Calu3 (cell line): ENCODE measurements around the gene SMG1. TPM values are rescaled to one million over a fixed set of nuclear protein-coding genes. Genes with fewer than 3 reads are reported as not detected.

Experiments
- BruUV-seq: library from RNA; stranded (reverse); fragments of 400-500 nt; replicated peaks from 2 replicates; lab custom pipeline; 2021; lab: Mats Ljungman, UMichigan
- CTCF ChIA-PET: fragments of 300-600 bp; sonication (Branson Sonifier 250); formaldehyde crosslinking; loops from one replicate; lab custom pipeline; 2022; ENCODE audit warnings: antibody characterized with exemption; lab: Charles Lee
- DNase-seq: peaks from one replicate; pipeline ENCODE4 v3.0.0; 2022
- H3K27ac Mint-ChIP-seq: one replicate; pipeline ENCODE4 v1.8.0; 2022; ENCODE audit warnings: mixed read lengths; ENCODE audit not compliant: unreplicated experiment
- H3K27me3 Mint-ChIP-seq: one replicate; pipeline ENCODE4 v1.8.0; 2022; ENCODE audit warnings: mixed read lengths; ENCODE audit not compliant: unreplicated experiment
- H3K36me3 Mint-ChIP-seq: one replicate; pipeline ENCODE4 v1.8.0; 2022; ENCODE audit warnings: mild to moderate bottlenecking, moderate library complexity, mixed read lengths; ENCODE audit not compliant: insufficient read depth, unreplicated experiment
- H3K4me1 Mint-ChIP-seq: one replicate; pipeline ENCODE4 v1.8.0; 2022; ENCODE audit warnings: mild to moderate bottlenecking, low read depth, mixed read lengths; ENCODE audit not compliant: unreplicated experiment
- H3K4me3 Mint-ChIP-seq: one replicate; pipeline ENCODE4 v1.8.0; 2022; ENCODE audit warnings: mild to moderate bottlenecking, low read depth, moderate library complexity, mixed read lengths; ENCODE audit not compliant: unreplicated experiment
- H3K9me3 Mint-ChIP-seq: one replicate; pipeline ENCODE4 v1.8.0; 2022; ENCODE audit warnings: low read depth, mixed read lengths; ENCODE audit not compliant: unreplicated experiment
- intact Hi-C: fragments of 100-400 bp; cut with micrococcal nuclease; formaldehyde crosslinking; loops from one replicate; pipeline ENCODE4 v1.10.0; 2022; ENCODE audit not compliant: unreplicated experiment
- total RNA-seq: library from RNA; stranded (reverse); gene quantifications from 2 replicates; pipeline ENCODE4 v1.2.3, GENCODE V29; 2022
- TF ChIP-seq, protein P1 (sequence below): fragments of 200-600 bp; IDR thresholded peaks from one replicate; pipeline ENCODE4 v1.8.0; 2022; ENCODE audit warnings: antibody characterized with exemption; ENCODE audit not compliant: unreplicated experiment

SMG1 gene
- total RNA-seq, 1 experiment from 2014 or later, result 129 TPM

DNA sequence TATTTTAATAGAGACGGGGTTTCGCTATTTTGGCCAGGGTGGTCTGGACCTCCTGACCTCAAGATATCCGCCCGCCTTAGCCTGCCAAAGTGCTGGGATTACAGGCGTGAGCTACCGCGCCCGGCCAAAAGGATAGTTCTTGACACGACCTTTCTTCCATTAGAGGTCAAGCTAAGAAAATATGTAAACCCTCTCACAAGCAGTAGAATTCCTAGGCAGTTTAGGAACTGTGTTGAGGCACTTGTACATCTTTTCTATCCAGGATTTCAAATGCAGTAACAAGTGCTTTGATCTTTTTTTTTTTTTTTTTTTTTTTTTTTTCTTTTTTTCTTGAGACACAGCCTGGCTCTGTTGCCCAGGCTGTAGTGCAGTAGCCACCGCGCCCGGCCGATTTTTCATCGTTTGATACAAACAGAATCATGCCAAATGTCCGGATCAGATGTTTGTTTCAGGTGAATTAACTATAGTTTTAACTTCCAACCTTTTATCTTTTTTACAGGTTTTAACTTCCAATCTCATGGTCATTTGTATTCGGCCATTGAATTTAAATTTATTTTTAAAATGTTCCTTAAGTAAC is 123.4 kb downstream of the SMG1 start:
- Mint-ChIP-seq H3K9me3 (no peaks in the 10 kb centered on the region), H3K4me1 (peaks cover 28% of the 10 kb centered on the region), H3K36me3 (peaks cover 67% of the 10 kb centered on the region), H3K4me3 (peak overlapping the region; percentile 98), H3K27ac (peak overlapping the region; percentile 72), H3K27me3 (no peaks in the 10 kb centered on the region)
- CTCF ChIA-PET, result interaction anchor here (1.6 to 2.3 kb wide), 2 partner anchors 12 to 31 kb away, joined by 3 to 39 read pairs; partner anchors contain the start of gene RPS15A
- no peak for DNase-seq
- intact Hi-C loops, result loop anchor here (5.0 kb wide), 1 partner anchor 164 kb away; no protein-coding TSS in a partner anchor
- BruUV-seq, result no TSS peak
- TF ChIP-seq, protein P1, sequence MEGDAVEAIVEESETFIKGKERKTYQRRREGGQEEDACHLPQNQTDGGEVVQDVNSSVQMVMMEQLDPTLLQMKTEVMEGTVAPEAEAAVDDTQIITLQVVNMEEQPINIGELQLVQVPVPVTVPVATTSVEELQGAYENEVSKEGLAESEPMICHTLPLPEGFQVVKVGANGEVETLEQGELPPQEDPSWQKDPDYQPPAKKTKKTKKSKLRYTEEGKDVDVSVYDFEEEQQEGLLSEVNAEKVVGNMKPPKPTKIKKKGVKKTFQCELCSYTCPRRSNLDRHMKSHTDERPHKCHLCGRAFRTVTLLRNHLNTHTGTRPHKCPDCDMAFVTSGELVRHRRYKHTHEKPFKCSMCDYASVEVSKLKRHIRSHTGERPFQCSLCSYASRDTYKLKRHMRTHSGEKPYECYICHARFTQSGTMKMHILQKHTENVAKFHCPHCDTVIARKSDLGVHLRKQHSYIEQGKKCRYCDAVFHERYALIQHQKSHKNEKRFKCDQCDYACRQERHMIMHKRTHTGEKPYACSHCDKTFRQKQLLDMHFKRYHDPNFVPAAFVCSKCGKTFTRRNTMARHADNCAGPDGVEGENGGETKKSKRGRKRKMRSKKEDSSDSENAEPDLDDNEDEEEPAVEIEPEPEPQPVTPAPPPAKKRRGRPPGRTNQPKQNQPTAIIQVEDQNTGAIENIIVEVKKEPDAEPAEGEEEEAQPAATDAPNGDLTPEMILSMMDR, result no peak

DNA sequence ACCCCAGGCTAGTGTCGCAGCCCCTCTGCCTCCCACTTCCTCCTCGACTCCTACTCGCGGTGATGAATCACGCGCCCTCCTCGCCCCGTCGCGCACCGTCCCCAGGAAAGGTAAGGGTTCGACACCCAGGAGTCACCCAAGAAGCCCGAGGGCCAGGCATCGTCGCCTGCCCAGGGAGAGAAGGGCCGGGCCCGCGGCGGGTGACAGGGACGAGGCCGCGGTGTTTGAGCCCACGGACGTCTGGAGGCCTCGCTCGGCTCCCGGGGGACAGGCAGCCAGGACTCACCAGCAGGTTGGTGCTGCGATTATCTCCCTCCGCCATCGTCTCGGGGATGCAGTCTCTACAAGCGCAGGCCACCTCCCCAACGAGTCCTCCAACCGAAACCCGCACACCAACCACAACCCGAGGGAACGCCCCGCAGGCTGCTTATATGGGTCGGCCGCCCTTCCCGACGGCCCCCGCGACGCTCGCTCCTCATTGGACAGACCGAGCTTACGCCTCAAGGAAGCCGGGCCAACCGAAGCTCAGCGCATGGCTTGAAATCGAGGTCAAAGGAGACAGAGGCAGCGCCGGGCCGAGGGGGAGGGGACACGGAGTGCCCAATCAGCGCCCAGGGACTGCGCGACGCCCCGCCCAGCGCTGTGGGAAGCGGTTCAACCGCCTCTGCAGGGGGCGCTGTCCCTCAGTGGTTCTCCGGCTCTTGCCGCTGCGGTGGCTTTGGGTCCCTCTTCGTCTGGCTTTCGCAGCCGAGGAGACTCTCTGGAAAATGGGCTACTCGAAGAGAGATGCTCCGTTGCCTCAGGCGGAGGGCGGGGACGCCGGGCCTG is 124.8 kb downstream of the SMG1 start, which contains the start of gene ARL6IP1:
TSS of gene ARL6IP1 (minus strand) at position 405 of the 828 bp plus-strand sequence. CDS start at position 322, 83 bp downstream.
- TF ChIP-seq, protein P1, result peak; percentile 91
- Mint-ChIP-seq H3K9me3 (no peaks in the 10 kb centered on the region), H3K36me3 (peaks cover 70% of the 10 kb centered on the region)

DNA sequence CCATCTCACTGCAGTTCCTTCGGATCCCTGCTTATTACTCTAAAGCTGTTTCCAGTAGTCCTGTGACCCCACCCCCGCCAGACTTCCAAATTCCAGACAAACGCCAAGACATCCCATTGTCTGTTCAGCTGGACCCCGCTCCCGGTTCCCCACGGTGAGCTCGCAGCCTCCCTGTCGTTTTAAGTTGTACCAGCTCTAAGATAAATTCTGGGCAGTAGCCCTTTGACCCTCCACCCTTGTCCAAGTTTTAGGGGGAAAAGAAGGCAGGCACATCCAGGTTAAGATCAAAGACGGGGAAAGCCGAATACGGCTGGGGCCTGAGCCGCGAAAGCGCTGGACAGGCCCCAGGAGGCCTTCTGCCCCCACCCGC is 125.4 kb downstream of the SMG1 start:
- Mint-ChIP-seq H3K36me3 (peaks cover 74% of the 10 kb centered on the region), H3K4me1 (peaks cover 42% of the 10 kb centered on the region), H3K9me3 (no peaks in the 10 kb centered on the region), H3K4me3 (peak overlapping the region; percentile 98), H3K27ac (peak overlapping the region; percentile 99), H3K27me3 (no peaks in the 10 kb centered on the region)
- BruUV-seq, result no TSS peak
- CTCF ChIA-PET, result interaction anchor here (0.6 to 2.3 kb wide), 4 partner anchors 10 to 257 kb away, joined by 3 to 39 read pairs (median 6); partner anchors contain the start of gene RPS15A
- TF ChIP-seq, protein P1, result no peak
- intact Hi-C loops, result loop anchor here (5.0 kb wide), 1 partner anchor 167 kb away; no protein-coding TSS in a partner anchor
- no peak for DNase-seq

More for the DNA sequence above, 124.8 kb downstream of the SMG1 start, which contains the start of gene ARL6IP1:
- CTCF ChIA-PET, result interaction anchor here (0.6 to 2.3 kb wide), 8 partner anchors 11 to 1244 kb away, joined by 3 to 39 read pairs (median 6); partner anchors contain the start of genes COQ7, GDE1, RPS15A and TMC7
- H3K27me3 Mint-ChIP-seq, result no peaks in the 10 kb centered on the region
- H3K4me1 Mint-ChIP-seq, result peaks cover 36% of the 10 kb centered on the region
- peak within 1 kb of the TSS; percentile 98 for H3K4me3 Mint-ChIP-seq
- intact Hi-C loops, result loop anchor here (5.0 kb wide), 1 partner anchor 166 kb away; no protein-coding TSS in a partner anchor
- H3K27ac Mint-ChIP-seq, result peak within 1 kb of the TSS; percentile 99
- BruUV-seq, result no TSS peak
- peak; percentile 99 for DNase-seq

DNA sequence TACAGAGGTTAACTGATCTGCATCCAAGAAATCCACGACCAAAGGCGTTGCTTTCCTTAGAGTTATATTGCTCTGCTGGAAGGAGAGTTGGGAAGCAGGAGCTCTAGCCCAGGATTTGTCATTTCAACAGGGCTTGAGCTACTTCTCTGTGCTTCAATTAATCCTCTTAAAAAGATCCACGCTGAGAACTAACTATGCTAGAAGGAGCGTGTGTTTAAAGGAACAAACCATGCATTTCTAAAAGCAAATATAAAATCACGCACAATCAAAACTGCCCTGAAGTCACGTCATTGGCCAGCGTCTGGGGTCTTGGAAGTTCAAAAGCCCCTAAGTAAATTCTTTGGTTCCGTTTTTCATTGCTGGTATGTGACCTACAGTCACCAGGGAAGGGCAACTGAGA is 125.9 kb downstream of the SMG1 start:
- intact Hi-C loops, result loop anchor here (5.0 kb wide), 1 partner anchor 167 kb away; no protein-coding TSS in a partner anchor
- no TSS peak for BruUV-seq
- TF ChIP-seq, protein P1, result no peak

More for the DNA sequence above, 125.9 kb downstream of the SMG1 start:
- CTCF ChIA-PET, result interaction anchor here (0.6 to 2.3 kb wide), 4 partner anchors 10 to 258 kb away, joined by 3 to 39 read pairs (median 4); partner anchors contain the start of gene RPS15A
- Mint-ChIP-seq H3K9me3 (no peaks in the 10 kb centered on the region), H3K36me3 (peaks cover 79% of the 10 kb centered on the region), H3K27ac (peak overlapping the region; percentile 99), H3K4me1 (peaks cover 44% of the 10 kb centered on the region), H3K27me3 (no peaks in the 10 kb centered on the region), H3K4me3 (peak overlapping the region; percentile 98)
- no peak for DNase-seq
